A673 (cell line): ENCODE measurements around the gene XPNPEP2. TPM values are rescaled to one million over a fixed set of nuclear protein-coding genes. Genes with fewer than 3 reads are reported as not detected.

Source experiments
- BruUV-seq: library from RNA; stranded (reverse); fragments of 400-500 nt; replicated peaks from 2 replicates; lab custom pipeline; 2021; lab: Mats Ljungman, UMichigan
- CTCF ChIA-PET: fragments of 300-600 bp; sonication (Branson Sonifier 250); formaldehyde crosslinking; loops from one replicate; lab custom pipeline; 2022; ENCODE audit warnings: antibody characterized with exemption; lab: Charles Lee
- POLR2A ChIA-PET: fragments of 300-600 bp; sonication (Branson Sonifier 250); formaldehyde crosslinking; loops from one replicate; lab custom pipeline; 2022; ENCODE audit warnings: antibody characterized with exemption; ENCODE audit not compliant: low non-redundant PET; lab: Charles Lee
- DNase-seq: peaks from one replicate; pipeline ENCODE4 v3.0.0-alpha.2; 2015; ENCODE audit warnings: low spot score
- H3K27ac ChIP-seq: fragments of 200-600 bp; sonication (generic); 2 replicates; pipeline ENCODE4 v1.5.1; 2016; ENCODE audit warnings: mixed run types, low read depth, mild to moderate bottlenecking, mixed read lengths, antibody characterized with exemption, low read length; ENCODE audit not compliant: poor library complexity, severe bottlenecking
- H3K27me3 ChIP-seq: fragments of 200-600 bp; sonication (generic); replicated peaks from 2 replicates; pipeline ENCODE4 v1.6.1; 2017; ENCODE audit warnings: mixed run types, low read depth, mild to moderate bottlenecking, mixed read lengths, antibody characterized with exemption, low read length; ENCODE audit not compliant: insufficient read depth, poor library complexity
- H3K36me3 ChIP-seq: fragments of 200-600 bp; sonication (generic); 2 replicates; pipeline ENCODE4 v1.6.1; 2016; ENCODE audit warnings: mixed run types, mild to moderate bottlenecking, mixed read lengths, antibody characterized with exemption, low read length; ENCODE audit not compliant: insufficient read depth, poor library complexity, severe bottlenecking
- H3K4me1 ChIP-seq: fragments of 200-600 bp; sonication (generic); 2 replicates; pipeline ENCODE4 v1.6.1; 2017; ENCODE audit warnings: mixed run types, mild to moderate bottlenecking, mixed read lengths, antibody characterized with exemption, low read length; ENCODE audit not compliant: insufficient read depth, poor library complexity, severe bottlenecking
- H3K4me3 ChIP-seq: fragments of 200-600 bp; sonication (generic); 2 replicates; pipeline ENCODE4 v1.5.1; 2016; ENCODE audit warnings: low read depth, mixed run types, mild to moderate bottlenecking, mixed read lengths, low read length; ENCODE audit not compliant: poor library complexity, severe bottlenecking
- H3K9me3 ChIP-seq: fragments of 200-600 bp; sonication (generic); 2 replicates; pipeline ENCODE4 v1.6.1; 2016; ENCODE audit warnings: mixed run types, low read depth, mild to moderate bottlenecking, mixed read lengths, antibody characterized with exemption, low read length; ENCODE audit not compliant: poor library complexity, severe bottlenecking
- CTCF ChIP-seq: fragments of 300-800, 200-600 bp; sonication (generic); conservative IDR thresholded peaks from 2 replicates; pipeline ENCODE4 v1.5.1; 2017; ENCODE audit warnings: low read depth, mild to moderate bottlenecking, antibody characterized with exemption, low read length, moderate library complexity, mixed read lengths
- EZH2 ChIP-seq: fragments of 200-600 bp; sonication (generic); IDR thresholded peaks from 2 replicates; pipeline ENCODE4 v1.6.1; 2017; ENCODE audit warnings: borderline replicate concordance, low read depth, mild to moderate bottlenecking, mixed read lengths, antibody characterized with exemption, low read length; ENCODE audit not compliant: poor library complexity, severe bottlenecking
- intact Hi-C: fragments of 100-400 bp; cut with micrococcal nuclease; formaldehyde crosslinking; loops from one replicate; pipeline ENCODE4 v1.10.0; 2022; ENCODE audit not compliant: unreplicated experiment
- total RNA-seq: library from RNA; stranded (reverse); gene quantifications from 2 replicates; pipeline ENCODE4 v1.2.3, GENCODE V29; 2021

The XPNPEP2 gene
- total RNA-seq, 1 experiment from 2014 or later = not detected

DNA sequence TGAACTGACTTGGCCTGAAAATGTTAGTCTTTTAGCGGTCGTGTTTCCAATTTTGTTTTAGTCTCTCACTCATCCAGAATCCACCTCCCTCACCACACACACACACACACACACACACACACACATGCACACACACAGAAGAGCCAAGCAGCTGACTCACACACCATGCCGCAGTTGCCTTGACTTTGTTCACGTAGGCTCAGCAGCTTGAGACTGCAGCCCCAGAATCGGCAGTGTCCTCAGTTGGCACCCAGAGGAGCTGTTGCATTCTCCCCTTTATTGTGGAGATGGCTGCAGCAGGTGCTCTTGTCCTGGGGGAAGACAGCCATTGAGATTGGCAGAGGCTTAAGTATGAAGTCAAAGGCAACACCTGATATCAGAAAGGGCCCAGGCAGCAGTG is 20.9 kb upstream of the XPNPEP2 start:
- no peak overlapping the region for H3K27ac ChIP-seq
- H3K27me3 ChIP-seq = no peaks in the 10 kb centered on the region
- intact Hi-C loops = no loop called here
- no TSS peak for BruUV-seq
- ChIA-PET POLR2A (no interaction called here), CTCF (no interaction called here)
- H3K4me1 ChIP-seq = no peaks in the 10 kb centered on the region
- H3K9me3 ChIP-seq = no peaks in the 10 kb centered on the region
- H3K4me3 ChIP-seq = no peak overlapping the region
- no peak for DNase-seq
- TF ChIP-seq CTCF (no peak), EZH2 (no peak)
- H3K36me3 ChIP-seq = no peaks in the 10 kb centered on the region

GRCh38 chrX:129718676-129719075 is 20.1 kb upstream of the XPNPEP2 start:
- no peak for DNase-seq
- H3K4me3 ChIP-seq = no peak overlapping the region
- intact Hi-C loops = no loop called here
- no peaks in the 10 kb centered on the region for H3K9me3 ChIP-seq
- no peaks in the 10 kb centered on the region for H3K36me3 ChIP-seq
- no peaks in the 10 kb centered on the region for H3K4me1 ChIP-seq
- no TSS peak for BruUV-seq
- POLR2A ChIA-PET = no interaction called here
- no peaks in the 10 kb centered on the region for H3K27me3 ChIP-seq
- H3K27ac ChIP-seq = no peak overlapping the region
- CTCF ChIA-PET = no interaction called here
- TF ChIP-seq CTCF (no peak), EZH2 (no peak)

- DNase-seq = no peak
- no peaks in the 10 kb centered on the region for H3K36me3 ChIP-seq
- TF ChIP-seq EZH2 = no peak
- TF ChIP-seq CTCF = no peak
- H3K9me3 ChIP-seq = no peaks in the 10 kb centered on the region
- H3K27ac ChIP-seq = no peak overlapping the region
- H3K4me3 ChIP-seq = no peak overlapping the region
- H3K4me1 ChIP-seq = no peaks in the 10 kb centered on the region
- no TSS peak for BruUV-seq
- POLR2A ChIA-PET = no interaction called here
- CTCF ChIA-PET = interaction anchor here (0.5 kb wide), 1 partner anchor 110 kb away, joined by 3 read pairs; no protein-coding TSS in a partner anchor
- intact Hi-C loops = no loop called here
- no peaks in the 10 kb centered on the region for H3K27me3 ChIP-seq
Measured at GRCh38 chrX:129719268-129719667, 19.5 kb upstream of the XPNPEP2 start.
